K562 (cell line): Measurements from ENCODE around the gene TSPAN13. TPM values are rescaled to one million over a fixed set of nuclear protein-coding genes. Genes with fewer than 3 reads are reported as not detected.
A peak's percentile ranks its signal among the peaks of the same experiment; 100 is the strongest.

Experiments used
- BMI1 ChIP-seq: fragments of 150-350 bp; IDR thresholded peaks from 2 replicates; pipeline ENCODE4 v1.6.1; 2014; ENCODE audit warnings: low read length
- CAMTA2 ChIP-seq: fragments of 250-450 bp; sonication (Bioruptor Pico); conservative IDR thresholded peaks from 2 replicates; pipeline ENCODE4 v1.5.1; 2022
- CEBPG ChIP-seq, 3 experiments: fragments of 200-800 bp in 1 of 3; sonication (Bioruptor generic) in 1 of 3; sonication (generic) in 1 of 3; formaldehyde crosslinking in 1 of 3; IDR thresholded peaks in 2 of 3; conservative IDR thresholded peaks in 1 of 3; 2 replicates each; pipeline versions ENCODE4 v1.6.1 to v1.8.0; 2016 to 2022; ENCODE audit warnings: missing compliant biosample characterization in 2 of 3, missing genetic modification characterization in 2 of 3, mild to moderate bottlenecking in 1 of 3, missing genetic modification reagents in 1 of 3
- ETS1 ChIP-seq: conservative IDR thresholded peaks from 2 replicates; pipeline ENCODE4 v1.6.1; 2011; ENCODE audit warnings: low read depth, mild to moderate bottlenecking, low read length; ENCODE audit not compliant: control insufficient read depth
- FOXK1 ChIP-seq: sonication (generic); formaldehyde crosslinking; IDR thresholded peaks from 2 replicates; pipeline ENCODE4 v1.8.0; 2022; ENCODE audit warnings: missing genetic modification reagents, mild to moderate bottlenecking, borderline replicate concordance
- GTF2F1 ChIP-seq: IDR thresholded peaks from 2 replicates; pipeline ENCODE4 v1.6.1; 2011; ENCODE audit warnings: low read depth, low read length, improper control_type of control experiment
- MTA2 ChIP-seq: fragments of 450-650 bp; IDR thresholded peaks from 2 replicates; pipeline ENCODE4 v1.6.1; 2016; ENCODE audit warnings: low read depth
- PURB ChIP-seq: sonication (generic); formaldehyde crosslinking; IDR thresholded peaks from 2 replicates; pipeline ENCODE4 v1.9.0; 2021; ENCODE audit warnings: low read depth, mild to moderate bottlenecking, missing genetic modification reagents
- RBM39 ChIP-seq: fragments of 200-400 bp; formaldehyde crosslinking; optimal IDR thresholded peaks from 2 replicates; pipeline ENCODE3; 2018; ENCODE audit warnings: low read depth, low read length
- SAP30 ChIP-seq: fragments of 200-600 bp; sonication (generic); IDR thresholded peaks from 2 replicates; pipeline ENCODE4 v1.6.1; 2012; ENCODE audit warnings: borderline replicate concordance, low read depth, mild to moderate bottlenecking, moderate library complexity, low read length, control low read depth, inconsistent platforms; ENCODE audit not compliant: insufficient read depth, poor library complexity, severe bottlenecking
- SUPT5H ChIP-seq: fragments of 450-650 bp; IDR thresholded peaks from 2 replicates; pipeline ENCODE4 v1.6.1; 2016
- TRIM24 ChIP-seq, 2 experiments: fragments of 450-650 bp; IDR thresholded peaks; 2 replicates each; pipeline ENCODE4 v1.6.1; 2016
- ZHX1 ChIP-seq: fragments of 150-350 bp; conservative IDR thresholded peaks from 2 replicates; pipeline ENCODE4 v1.6.1; 2014; ENCODE audit warnings: low read length
- ZNF318 ChIP-seq, 2 experiments: fragments of 450-650 bp; IDR thresholded peaks; 2 replicates each; pipeline ENCODE4 v1.6.1; 2016; ENCODE audit warnings: mild to moderate bottlenecking in 2 of 2, borderline replicate concordance in 1 of 2, low read depth in 1 of 2, moderate library complexity in 1 of 2
- polyA plus RNA-seq, 8 experiments: library from polyadenylated mRNA; depleted of rRNA in 4 of 8; stranded (reverse) in 5 of 8; unstranded in 3 of 8; fragments of >200 nt; fragmentation: Nextera tagmentation in 2 of 8; fragmentation: Illumina TruSeq in 1 of 8; extraction: Ambion mirVana in 2 of 8; extraction: Trizol in 1 of 8; gene quantifications; 2 replicates each; pipeline versions ENCODE4 v1.2.1 to v1.2.3, GENCODE V29; 2011 to 2014; ENCODE audit warnings: inconsistent platforms in 1 of 8, missing spikeins in 1 of 8
- total RNA-seq, 7 experiments: library from RNA; depleted of rRNA in 6 of 7; stranded (reverse); fragments of >200 nt in 6 of 7; fragmentation: Illumina TruSeq in 2 of 7; extraction: Trizol in 2 of 7; gene quantifications; 2 replicates each; pipeline versions ENCODE4 v1.2.1 to v1.2.3, GENCODE V29; 2011 to 2021; ENCODE audit warnings: low replicate concordance in 1 of 7

TSPAN13 gene
- total and polyA plus RNA-seq, 9 of the 15 experiments (the other 6 are each of a cell fraction or from before 2014, with no cell fraction given): 7.8 to 46.3 (median 20.0) TPM

GRCh38 chr7:16739863-16740622 lies 13.5 kb upstream of the TSPAN13 start (continued):
- TF ChIP-seq TRIM24 (IDR thresholded peaks at IDR 0.05): peak; percentile 91 to 96
- TF ChIP-seq SUPT5H: no peak
- TF ChIP-seq MTA2: peak; percentile 84
- no peak for TF ChIP-seq CAMTA2 (CRISPR knock-in tag)
- TF ChIP-seq CEBPG (CRISPR knock-in tag; IDR thresholded peaks at IDR 0.05): 0 out of 2 replicates have a peak, but pooled peaks have one; percentile 34
- TF ChIP-seq CEBPG (tag; conservative IDR thresholded peaks at IDR 0.05 in 1 of 2, IDR thresholded peaks at IDR 0.05 in 1 of 2): no peak; a peak in 2 of 4 replicates
- TF ChIP-seq RBM39: no peak
- TF ChIP-seq ZNF318 (IDR thresholded peaks at IDR 0.05; ENCODE audit: borderline replicate concordance in 1 of 2, low read depth in 1 of 2): peak in 1 of 2 experiments; percentile 72; a peak in 2 of 4 replicates
- TF ChIP-seq ETS1: 0 out of 2 replicates have a peak, but pooled peaks have one; percentile 43
- TF ChIP-seq ZHX1: no peak
- TF ChIP-seq GTF2F1: no peak
- TF ChIP-seq PURB: no peak
- TF ChIP-seq SAP30: no peak
- no peak for TF ChIP-seq BMI1
- TF ChIP-seq FOXK1 (CRISPR knock-in tag): no peak
